ENCODE data around the gene CLTCL1.
A peak's percentile ranks its signal among the peaks of the same experiment; 100 is the strongest.

The CLTCL1 gene

GRCh38 chr22:19244600-19245352 lies 46.7 kb downstream of the CLTCL1 start:
- DNase-seq (ENCODE audit: low spot score) = no peak

- DNase-seq (ENCODE audit: low spot score) = no peak
Measured at GRCh38 chr22:19242699-19243098, 48.8 kb downstream of the CLTCL1 start.

- no peak for DNase-seq (ENCODE audit: low spot score)
Measured at GRCh38 chr22:19241593-19241906, 50.0 kb downstream of the CLTCL1 start.

- DNase-seq (ENCODE audit: low spot score) = no peak
Measured at GRCh38 chr22:19240813-19241592, 50.5 kb downstream of the CLTCL1 start.

GRCh38 chr22:19239464-19239863 lies 52.1 kb downstream of the CLTCL1 start:
- no peak for DNase-seq (ENCODE audit: low spot score)

- DNase-seq (ENCODE audit: low spot score) = peak; percentile 18
Measured at GRCh38 chr22:19238900-19239299, 52.6 kb downstream of the CLTCL1 start.

- no peak for DNase-seq (ENCODE audit: low spot score)
Measured at GRCh38 chr22:19235874-19236273, 55.6 kb downstream of the CLTCL1 start.

- no peak for DNase-seq (ENCODE audit: low spot score)
Measured at GRCh38 chr22:19234126-19234896, 57.2 kb downstream of the CLTCL1 start.

GRCh38 chr22:19233189-19233661 lies 58.3 kb downstream of the CLTCL1 start:
- DNase-seq (ENCODE audit: low spot score) = no peak

GRCh38 chr22:19232623-19233022 lies 58.9 kb downstream of the CLTCL1 start:
- DNase-seq (ENCODE audit: low spot score) = no peak

GRCh38 chr22:19231986-19232385 lies 59.5 kb downstream of the CLTCL1 start:
- no peak for DNase-seq (ENCODE audit: low spot score)

- DNase-seq (ENCODE audit: low spot score) = no peak
Measured at GRCh38 chr22:19229600-19229999, 61.9 kb downstream of the CLTCL1 start.

- no peak for DNase-seq (ENCODE audit: low spot score)
Measured at GRCh38 chr22:19228179-19228578, 63.3 kb downstream of the CLTCL1 start.

GRCh38 chr22:19226428-19226827 lies 65.1 kb downstream of the CLTCL1 start:
- DNase-seq (ENCODE audit: low spot score) = no peak

- no peak for DNase-seq (ENCODE audit: low spot score)
Measured at GRCh38 chr22:19225560-19225959, 66.0 kb downstream of the CLTCL1 start.

GRCh38 chr22:19224985-19225384 lies 66.5 kb downstream of the CLTCL1 start:
- DNase-seq (ENCODE audit: low spot score) = no peak

GRCh38 chr22:19224557-19224956 lies 67.0 kb downstream of the CLTCL1 start:
- DNase-seq (ENCODE audit: low spot score) = no peak

GRCh38 chr22:19223617-19224016 lies 67.9 kb downstream of the CLTCL1 start:
- DNase-seq (ENCODE audit: low spot score) = no peak

- DNase-seq (ENCODE audit: low spot score) = no peak
Measured at GRCh38 chr22:19223110-19223509, 68.4 kb downstream of the CLTCL1 start.

- no peak for DNase-seq (ENCODE audit: low spot score)
Measured at GRCh38 chr22:19222242-19223005, 69.1 kb downstream of the CLTCL1 start.

GRCh38 chr22:19220867-19221266 lies 70.7 kb downstream of the CLTCL1 start:
- no peak for DNase-seq (ENCODE audit: low spot score)
